A172 (cell line): ENCODE results near the gene ATOH8. TPM values are rescaled to one million over a fixed set of nuclear protein-coding genes. Genes with fewer than 3 reads are reported as not detected.

Experiments used
- DNase-seq: peaks from one replicate; pipeline ENCODE4 v3.0.0-alpha.2; 2015; ENCODE audit warnings: low spot score
- total RNA-seq: library from RNA; depleted of rRNA; stranded (reverse); fragments of >200 nt; shearing (Covaris generic); gene quantifications from 2 replicates; pipeline ENCODE4 v1.2.3, GENCODE V29; 2014

The ATOH8 gene
- total RNA-seq, 1 experiment from 2014 or later = 3.2 TPM

- no peak for DNase-seq
These were observed 32.7 kb downstream of the ATOH8 start for GRCh38 chr2:85786444-85786843.

DNA sequence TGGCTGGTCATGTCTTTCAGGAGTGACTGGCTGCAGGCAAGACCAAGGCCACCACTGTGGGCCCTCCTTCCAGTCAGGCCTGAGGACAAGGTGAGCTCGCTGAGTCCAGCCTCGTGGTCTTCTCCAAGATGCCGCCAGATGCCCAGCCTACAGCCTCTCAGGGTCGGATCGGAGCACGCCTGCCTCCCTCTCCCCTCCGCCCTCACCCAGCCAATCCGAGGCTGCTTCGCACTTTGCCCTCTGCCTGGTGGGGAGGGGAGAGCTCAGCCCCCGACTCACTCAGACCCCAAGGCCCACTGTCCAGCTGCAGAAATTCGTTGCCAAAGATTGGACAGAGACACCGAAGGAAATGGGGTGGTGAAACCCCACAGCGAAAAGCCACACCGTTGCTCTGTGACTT is 33.1 kb downstream of the ATOH8 start:
- no peak for DNase-seq

DNA sequence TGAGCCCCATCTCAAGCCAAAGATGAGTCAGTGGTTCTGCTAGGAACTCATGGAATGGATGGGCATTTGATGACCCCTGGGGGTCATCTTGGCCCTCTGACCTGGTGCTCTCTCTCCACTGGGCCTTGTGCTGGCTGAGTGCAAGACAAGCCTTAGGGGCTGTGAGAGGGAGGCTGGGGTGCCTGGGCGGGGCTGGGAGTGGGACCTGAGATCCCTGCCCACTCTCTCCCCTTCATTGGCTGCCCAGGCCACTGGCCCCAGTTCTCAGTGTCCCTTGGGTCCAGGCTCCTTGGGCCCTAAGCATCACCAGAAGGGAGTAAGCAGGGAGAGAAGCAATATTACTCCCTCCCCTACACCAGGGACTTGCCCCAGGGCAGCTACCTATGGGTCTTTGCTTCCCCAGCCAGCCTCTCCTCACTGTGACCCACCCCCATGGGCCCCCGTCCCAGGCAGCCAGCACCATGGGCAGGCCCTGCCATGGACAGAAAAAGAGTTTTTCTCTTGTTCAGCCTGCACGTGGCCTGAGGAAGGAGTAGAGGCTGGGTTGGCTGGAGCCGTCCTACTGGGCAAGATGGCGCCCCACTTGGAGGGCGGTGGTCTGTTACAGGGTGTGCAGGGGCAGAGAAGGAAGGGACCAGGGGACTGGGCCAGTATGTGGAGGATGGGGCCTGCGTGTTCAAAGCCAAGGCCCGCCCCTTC is 33.6 kb downstream of the ATOH8 start:
- no peak for DNase-seq

GRCh38 chr2:85787981-85788340 is 34.2 kb downstream of the ATOH8 start:
- no peak for DNase-seq

- no peak for DNase-seq
These were observed 34.8 kb downstream of the ATOH8 start for GRCh38 chr2:85788603-85789002.

GRCh38 chr2:85789271-85789670 is 35.5 kb downstream of the ATOH8 start:
- DNase-seq = no peak

DNA sequence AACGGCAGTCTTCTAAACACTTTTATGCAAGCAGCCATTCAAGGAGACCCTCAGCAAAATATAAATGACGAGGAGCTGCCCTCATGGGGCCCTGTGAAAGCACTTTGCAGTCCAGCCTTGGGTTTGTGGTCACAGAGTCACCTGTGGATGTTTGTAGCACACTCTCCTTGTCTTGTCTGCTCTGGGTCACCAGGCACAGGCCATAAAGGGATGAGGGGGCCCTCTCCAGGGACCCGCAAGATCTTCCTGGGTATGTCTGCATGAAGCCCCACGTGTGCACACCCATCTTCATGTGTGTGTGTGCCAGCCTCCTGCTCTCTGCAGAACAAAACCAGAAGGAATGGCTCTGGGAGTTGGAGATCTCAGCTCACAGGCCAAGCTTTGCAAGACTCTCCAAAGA is 36.2 kb downstream of the ATOH8 start:
- no peak for DNase-seq

DNA sequence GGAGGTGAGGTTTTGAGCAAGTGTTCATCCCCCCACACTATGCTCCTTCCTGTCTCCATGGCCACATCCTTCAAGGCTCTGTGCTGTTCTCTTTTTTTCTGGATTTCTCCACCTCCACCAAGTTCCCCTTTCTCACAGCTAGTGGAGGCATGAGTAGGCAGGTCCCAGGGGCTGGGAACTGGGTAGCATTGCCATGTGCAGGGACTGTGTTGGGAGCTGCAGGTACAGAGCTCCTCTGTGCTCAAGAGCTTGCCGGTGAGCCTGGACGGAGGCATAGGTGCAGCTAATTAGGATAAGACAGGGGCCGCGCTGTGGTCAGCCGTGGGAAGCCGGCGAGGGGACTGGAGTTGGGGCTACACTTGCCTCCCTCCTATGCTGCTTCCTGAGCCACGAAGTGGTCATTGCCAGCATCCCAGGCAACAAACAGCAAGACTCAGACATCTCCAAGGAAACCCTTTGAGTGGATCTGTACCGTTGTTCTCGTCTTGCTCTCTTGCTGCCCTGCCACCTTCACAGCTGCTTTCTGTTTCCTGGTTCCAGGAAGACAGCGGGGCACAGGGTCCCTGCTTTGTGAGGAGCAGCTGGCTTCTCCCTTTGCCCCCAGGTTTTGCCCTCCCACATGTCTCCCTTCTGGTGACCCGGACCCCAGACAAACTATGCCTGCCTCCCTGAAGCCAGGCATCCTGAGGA is 36.9 kb downstream of the ATOH8 start:
- no peak for DNase-seq

DNA sequence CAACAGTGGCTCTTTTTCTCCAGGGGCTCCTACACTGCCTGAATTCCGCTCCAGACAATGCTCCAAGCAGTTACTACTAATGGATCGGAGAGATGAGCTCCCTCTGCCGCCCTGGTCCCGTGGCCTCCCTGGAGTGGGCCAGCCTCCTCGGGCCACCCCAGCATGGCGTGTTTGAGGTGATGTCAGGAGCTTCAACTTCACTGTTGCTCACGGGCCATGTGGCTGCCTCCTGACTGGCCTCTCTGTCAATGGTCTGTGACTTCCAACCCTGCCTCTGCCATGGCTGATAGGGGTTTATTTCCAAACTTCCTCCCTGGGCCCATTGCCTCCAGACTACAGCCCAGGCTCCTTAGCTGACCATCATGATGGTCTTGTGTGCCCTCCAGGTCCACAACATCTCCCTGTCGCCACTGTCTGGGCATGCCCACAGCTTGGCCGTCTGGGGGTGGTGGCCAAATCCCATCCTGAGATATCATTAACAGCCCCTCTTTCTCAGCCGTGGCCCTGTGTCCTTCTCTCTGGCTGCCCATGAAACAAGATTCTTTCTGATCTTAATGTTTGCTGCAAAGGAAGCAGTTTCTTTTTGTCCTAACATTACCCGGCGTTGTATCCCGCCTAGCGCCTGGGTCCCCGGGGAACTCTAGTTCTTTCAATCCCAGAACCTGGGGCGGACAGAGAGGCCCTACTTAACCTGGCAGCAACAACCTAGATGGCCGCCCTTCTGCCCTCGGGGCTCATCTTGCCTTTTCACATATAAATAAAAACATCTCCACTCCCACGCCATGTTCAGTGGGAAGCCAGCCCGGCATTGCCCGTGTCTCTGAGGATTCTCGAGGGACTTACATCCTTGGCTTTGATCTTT is 38.1 kb downstream of the ATOH8 start:
- no peak for DNase-seq

DNA sequence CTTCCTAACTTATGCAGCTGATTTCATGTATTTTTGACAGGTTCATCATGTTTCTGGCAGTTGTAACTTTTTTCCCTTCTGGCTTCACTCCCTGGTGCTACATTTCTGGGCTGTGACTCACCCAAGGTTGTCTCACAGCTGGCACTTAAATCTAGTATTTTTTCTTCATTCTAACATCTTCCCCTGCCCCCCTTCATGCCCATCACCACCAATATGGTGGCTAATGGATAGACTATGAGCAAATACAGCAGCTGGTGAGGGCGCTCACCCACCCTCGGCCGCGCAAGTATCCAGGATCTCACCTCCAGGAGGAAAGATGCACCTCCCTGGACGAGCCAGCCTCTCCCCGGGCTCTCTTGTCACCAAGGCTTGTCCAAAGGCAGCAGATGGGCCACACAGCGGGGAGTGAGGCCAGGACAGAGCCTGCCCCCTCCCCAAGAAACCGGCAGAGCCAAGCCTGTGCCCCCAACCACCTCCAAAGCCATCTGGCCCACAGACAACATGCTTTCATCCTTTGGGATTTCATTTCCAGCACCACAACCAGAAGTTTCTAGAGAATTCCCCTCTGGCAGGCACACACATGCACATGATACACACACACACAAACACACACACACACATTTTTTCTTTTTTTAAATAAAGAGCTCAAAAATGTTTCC is 39.1 kb downstream of the ATOH8 start:
- peak; percentile 75 for DNase-seq

DNA sequence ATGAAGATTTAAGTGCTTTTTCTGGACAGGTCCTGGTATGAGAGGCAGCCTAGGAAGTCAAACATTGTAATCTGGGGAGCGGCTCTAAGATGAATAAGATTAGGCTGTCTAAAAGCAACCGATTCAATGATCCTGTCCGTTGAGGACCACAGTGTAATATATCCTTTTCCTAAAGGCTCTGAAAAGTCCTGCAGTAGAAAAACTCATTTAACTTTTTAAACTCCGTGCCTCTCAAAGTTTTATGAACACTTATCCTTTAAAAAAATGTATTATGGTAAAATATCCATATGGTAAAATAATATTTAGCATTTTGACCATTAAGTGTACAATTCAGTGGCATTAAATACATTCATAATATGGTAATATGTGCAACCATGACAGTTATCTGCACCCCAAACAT is 39.8 kb downstream of the ATOH8 start:
- DNase-seq = no peak

- DNase-seq = no peak
These were observed 40.2 kb downstream of the ATOH8 start for GRCh38 chr2:85794038-85794441.

GRCh38 chr2:85794491-85795121 is 40.8 kb downstream of the ATOH8 start:
- no peak for DNase-seq

DNA sequence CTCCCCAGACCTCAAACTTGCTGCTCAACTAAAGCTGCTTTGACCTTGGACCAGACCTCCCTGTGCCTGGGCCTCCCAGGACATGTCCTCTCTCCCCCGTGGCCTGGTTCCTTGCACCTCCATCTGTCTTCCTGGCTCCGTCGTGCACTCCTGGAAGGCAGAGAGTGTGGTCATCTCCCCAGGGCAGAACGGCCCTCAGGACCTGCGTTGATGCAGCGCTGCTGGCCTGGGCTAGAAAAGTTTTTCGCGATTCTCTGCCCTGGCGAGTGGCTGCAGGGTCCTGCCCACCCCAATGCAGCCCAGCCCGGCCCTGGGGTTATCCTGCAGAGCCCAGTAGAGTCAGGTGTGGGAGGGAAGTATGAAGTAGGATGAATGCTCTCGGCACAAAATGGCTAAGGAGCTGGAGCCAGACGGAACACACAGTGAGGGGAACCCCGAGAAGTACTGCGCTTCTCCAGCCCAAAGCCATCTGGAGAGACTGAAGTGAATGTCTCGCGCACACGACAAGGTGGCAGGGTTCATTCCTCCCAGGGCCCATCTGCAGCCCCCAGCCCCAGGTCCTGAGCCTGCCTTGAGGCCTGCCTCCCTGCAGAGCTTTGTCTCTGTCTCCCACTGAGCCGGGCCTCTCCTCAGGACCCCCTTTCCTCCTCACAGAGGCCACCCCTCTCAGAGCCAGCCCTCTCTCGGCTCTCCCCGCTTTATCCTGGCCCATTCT is 41.7 kb downstream of the ATOH8 start:
- DNase-seq = no peak

DNA sequence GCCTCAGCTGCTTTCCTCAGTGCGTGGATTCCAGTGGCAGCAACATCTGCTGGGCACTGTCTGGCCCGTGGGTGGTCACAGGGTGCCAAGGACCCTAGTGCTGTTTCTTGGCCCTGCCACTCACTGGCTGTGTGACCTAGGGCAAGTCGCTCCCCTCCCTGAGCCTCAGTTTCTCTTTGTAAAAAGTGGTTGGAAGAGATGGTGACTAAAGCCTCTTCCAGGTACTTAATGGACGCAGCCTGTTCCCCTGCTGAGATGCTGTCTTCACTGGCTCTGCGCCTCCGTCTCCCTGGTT is 42.2 kb downstream of the ATOH8 start:
- DNase-seq = no peak

DNA sequence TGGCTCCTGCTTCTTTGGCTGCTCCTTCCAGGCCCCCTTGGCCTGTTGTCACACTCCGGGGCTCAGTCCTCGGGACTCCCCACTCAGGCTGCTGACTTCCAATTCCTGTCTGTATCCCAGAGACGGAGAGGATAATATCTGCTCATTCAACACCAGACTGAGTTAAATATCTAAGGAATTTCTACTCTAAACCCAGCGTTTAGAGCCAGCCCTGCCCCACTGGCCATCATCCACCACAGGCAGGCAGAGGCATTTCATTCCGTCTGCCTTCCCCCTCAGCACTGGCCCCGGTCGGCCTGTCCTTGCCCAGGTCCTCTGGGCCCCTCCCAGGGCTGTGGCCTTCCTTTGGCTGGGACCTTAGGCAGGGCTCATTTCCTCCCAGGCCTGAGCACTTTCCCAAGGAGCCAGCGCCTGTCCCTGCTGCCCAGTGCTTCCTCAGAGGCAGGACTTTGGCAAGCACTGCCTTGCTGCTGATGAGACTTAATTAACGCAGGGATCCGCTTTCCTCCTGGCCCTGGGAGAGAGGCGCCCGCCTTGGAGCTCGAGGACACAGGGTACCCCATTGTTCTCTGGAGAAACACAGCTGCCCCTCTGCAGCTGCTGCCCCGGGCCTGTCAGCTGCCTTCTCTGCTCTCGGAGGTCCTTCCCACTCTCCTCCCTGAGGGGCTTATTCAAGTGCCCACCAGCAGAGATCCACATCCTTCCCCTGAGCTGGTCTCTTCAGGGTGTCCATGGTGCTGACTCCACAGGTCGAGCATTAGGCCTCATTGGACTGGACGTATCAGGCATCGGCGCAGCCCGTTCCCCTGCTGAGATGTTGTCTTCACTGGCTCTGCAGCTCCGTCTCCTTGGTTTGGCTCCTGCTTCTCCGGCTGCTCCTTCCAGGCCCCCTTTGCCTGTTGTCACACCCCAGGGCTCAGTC is 42.8 kb downstream of the ATOH8 start:
- DNase-seq = peak; percentile 33

DNA sequence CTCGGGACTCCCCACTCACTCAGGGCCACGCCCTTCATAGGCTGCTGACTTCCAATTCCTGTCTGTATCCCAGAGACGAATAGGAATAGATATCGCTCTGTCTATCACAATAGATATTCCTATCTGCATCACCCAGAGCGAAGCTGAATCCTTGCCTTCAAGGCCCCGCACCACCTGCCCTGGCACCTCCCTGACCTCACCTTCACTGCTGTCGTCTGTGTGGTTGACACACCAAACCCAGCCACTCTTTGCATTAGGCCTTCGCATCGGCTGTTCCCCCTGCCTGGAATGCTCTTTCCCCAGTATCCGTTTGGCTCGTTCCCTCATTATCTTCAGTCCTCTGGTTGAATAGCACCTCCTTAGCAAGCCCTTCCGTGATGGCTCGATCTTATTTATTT is 43.5 kb downstream of the ATOH8 start:
- no peak for DNase-seq

GRCh38 chr2:85797921-85798320 is 44.1 kb downstream of the ATOH8 start:
- peak; percentile 38 for DNase-seq

GRCh38 chr2:85799215-85799956 is 45.6 kb downstream of the ATOH8 start:
- peak; percentile 90 for DNase-seq
